H9 (cell line): Measurements from ENCODE around the gene TCAF1. TPM values are rescaled to one million over a fixed set of nuclear protein-coding genes. Genes with fewer than 3 reads are reported as not detected.

Experiments used
- DNase-seq: peaks from one replicate; pipeline ENCODE4 v3.0.0-alpha.2; 2017
- H2AFZ ChIP-seq: one replicate; pipeline ENCODE4 v1.6.1; 2013; ENCODE audit warnings: mild to moderate bottlenecking, low read length, control low read depth, moderate library complexity
- H2AK5ac ChIP-seq: 2 replicates; pipeline ENCODE4 v1.6.1; 2013; ENCODE audit warnings: low read length, control low read depth, mixed read lengths; ENCODE audit not compliant: insufficient read length
- H2BK120ac ChIP-seq: one replicate; pipeline ENCODE4 v1.6.1; 2013; ENCODE audit warnings: low read depth, mild to moderate bottlenecking, low read length, control low read depth, inconsistent platforms; ENCODE audit not compliant: poor library complexity, severe bottlenecking
- H2BK12ac ChIP-seq: 2 replicates; pipeline ENCODE4 v1.6.1; 2013; ENCODE audit warnings: low read length, control low read depth, mixed read lengths, low read depth; ENCODE audit not compliant: insufficient read length
- H2BK15ac ChIP-seq: 2 replicates; pipeline ENCODE4 v1.6.1; 2013; ENCODE audit warnings: low read depth, low read length, control low read depth
- H2BK20ac ChIP-seq: one replicate; pipeline ENCODE4 v1.6.1; 2013; ENCODE audit warnings: low read depth, mild to moderate bottlenecking, low read length, control low read depth, inconsistent platforms; ENCODE audit not compliant: poor library complexity, severe bottlenecking
- H2BK5ac ChIP-seq: 2 replicates; pipeline ENCODE4 v1.6.1; 2013; ENCODE audit warnings: low read length, control low read depth, mixed read lengths; ENCODE audit not compliant: insufficient read length
- H3K14ac ChIP-seq: 2 replicates; pipeline ENCODE4 v1.6.1; 2013; ENCODE audit warnings: low read length, control low read depth; ENCODE audit not compliant: insufficient read depth
- H3K18ac ChIP-seq: 2 replicates; pipeline ENCODE4 v1.6.1; 2013; ENCODE audit warnings: low read depth, mild to moderate bottlenecking, mixed read lengths, low read length, control low read depth; ENCODE audit not compliant: insufficient read length
- H3K23ac ChIP-seq: 2 replicates; pipeline ENCODE4 v1.6.1; 2013; ENCODE audit warnings: low read length, control low read depth, mixed read lengths, low read depth; ENCODE audit not compliant: insufficient read length
- H3K23me2 ChIP-seq: 2 replicates; pipeline ENCODE4 v1.6.1; 2013; ENCODE audit warnings: low read depth, mild to moderate bottlenecking, mixed read lengths, low read length, control low read depth; ENCODE audit not compliant: insufficient read length, poor library complexity, severe bottlenecking
- H3K27ac ChIP-seq: 2 replicates; pipeline ENCODE4 v1.5.1; 2013; ENCODE audit warnings: low read length, control low read depth, mixed read lengths, low read depth; ENCODE audit not compliant: insufficient read length
- H3K27me3 ChIP-seq: 2 replicates; pipeline ENCODE4 v1.6.1; 2013; ENCODE audit warnings: low read length, control low read depth, inconsistent platforms; ENCODE audit not compliant: insufficient read depth
- H3K4ac ChIP-seq: 2 replicates; pipeline ENCODE4 v1.6.1; 2013; ENCODE audit warnings: low read depth, mild to moderate bottlenecking, control low read depth, inconsistent platforms, low read length, moderate library complexity
- H3K4me1 ChIP-seq: 2 replicates; pipeline ENCODE4 v1.6.1; 2013; ENCODE audit warnings: low read length, control low read depth, inconsistent platforms; ENCODE audit not compliant: insufficient read depth
- H3K4me2 ChIP-seq: 2 replicates; pipeline ENCODE4 v1.6.1; 2013; ENCODE audit warnings: low read length, control low read depth, mixed read lengths; ENCODE audit not compliant: insufficient read length, insufficient read depth
- H3K56ac ChIP-seq: 2 replicates; pipeline ENCODE4 v1.6.1; 2013; ENCODE audit warnings: low read depth, mild to moderate bottlenecking, mixed read lengths, low read length, control low read depth; ENCODE audit not compliant: insufficient read length
- H3K79me1 ChIP-seq: 2 replicates; pipeline ENCODE4 v1.6.1; 2013; ENCODE audit warnings: low read depth, mild to moderate bottlenecking, moderate library complexity, low read length, control low read depth, inconsistent platforms; ENCODE audit not compliant: insufficient read depth, poor library complexity, severe bottlenecking
- H3K79me2 ChIP-seq: 2 replicates; pipeline ENCODE4 v1.6.1; 2013; ENCODE audit warnings: low read length, control low read depth, inconsistent platforms; ENCODE audit not compliant: insufficient read depth
- H3K9ac ChIP-seq: 2 replicates; pipeline ENCODE4 v1.6.1; 2013; ENCODE audit warnings: low read length, control low read depth, mixed read lengths; ENCODE audit not compliant: insufficient read length; ENCODE audit errors: extremely low read depth
- H3K9me3 ChIP-seq: one replicate; pipeline ENCODE4 v1.6.1; 2013; ENCODE audit warnings: low read depth, low read length, inconsistent platforms; ENCODE audit not compliant: control insufficient read depth
- H3T11ph ChIP-seq: one replicate; pipeline ENCODE4 v1.6.1; 2013; ENCODE audit warnings: mild to moderate bottlenecking, low read length, control low read depth, inconsistent platforms
- H4K20me1 ChIP-seq: one replicate; pipeline ENCODE4 v1.6.1; 2013; ENCODE audit not compliant: control insufficient read depth, insufficient read length, insufficient read depth
- H4K5ac ChIP-seq: 2 replicates; pipeline ENCODE4 v1.6.1; 2013; ENCODE audit warnings: low read depth, mild to moderate bottlenecking, mixed read lengths, low read length, control low read depth; ENCODE audit not compliant: insufficient read length
- H4K8ac ChIP-seq: replicated peaks from 2 replicates; pipeline ENCODE4 v1.6.1; 2013; ENCODE audit warnings: low read length, control low read depth, mixed read lengths, low read depth; ENCODE audit not compliant: insufficient read length
- H4K91ac ChIP-seq: 2 replicates; pipeline ENCODE4 v1.6.1; 2013; ENCODE audit warnings: low read depth, mild to moderate bottlenecking, moderate library complexity, mixed read lengths, low read length, control low read depth; ENCODE audit not compliant: insufficient read length
- H3K27ac Mint-ChIP-seq, 3 experiments: 2 replicates in 2 of 3; 3 replicates in 1 of 3; pipeline ENCODE4 v1.8.0; 2020 to 2021; ENCODE audit warnings: mixed read lengths in 3 of 3, mild to moderate bottlenecking in 1 of 3, moderate library complexity in 1 of 3
- H3K27me3 Mint-ChIP-seq: 2 replicates; pipeline ENCODE4 v1.8.0; 2021; ENCODE audit warnings: low read depth, mild to moderate bottlenecking, moderate library complexity, mixed read lengths
- H3K36me3 Mint-ChIP-seq, 3 experiments: 2 replicates in 2 of 3; 3 replicates in 1 of 3; pipeline ENCODE4 v1.8.0; 2020 to 2021; ENCODE audit warnings: low read depth in 3 of 3, mixed read lengths in 3 of 3; ENCODE audit not compliant: insufficient read depth in 1 of 3
- H3K4me1 Mint-ChIP-seq, 2 experiments: 2 replicates each; pipeline ENCODE4 v1.8.0; 2020; ENCODE audit warnings: mixed read lengths in 2 of 2
- H3K4me3 Mint-ChIP-seq, 2 experiments: 2 replicates in 1 of 2; 3 replicates in 1 of 2; pipeline ENCODE4 v1.8.0; 2020 to 2021; ENCODE audit warnings: mild to moderate bottlenecking in 2 of 2, mixed read lengths in 2 of 2, moderate library complexity in 1 of 2
- H3K9me3 Mint-ChIP-seq, 2 experiments: 2 replicates in 1 of 2; 3 replicates in 1 of 2; pipeline ENCODE4 v1.8.0; 2020; ENCODE audit warnings: mild to moderate bottlenecking in 2 of 2, mixed read lengths in 2 of 2, moderate library complexity in 1 of 2
- WGBS: extraction: QIAGEN DNeasy Blood & Tissue Kit; methylation state at CpG from one replicate; pipeline ENCODE4 v1.1.7; 2013; ENCODE audit warnings: missing lambda C conversion rate, low lambda C conversion rate, mixed read lengths; ENCODE audit not compliant: insufficient read length; ENCODE audit errors: extremely low coverage; 5-methylcytosine and 5-hydroxymethylcytosine counted together
- total RNA-seq: library from RNA; stranded (reverse); gene quantifications from 2 replicates; pipeline ENCODE4 v1.2.1, GENCODE V29; 2021
- TF ChIP-seq, protein P1 (sequence below): fragments of 200-600 bp; sonication (generic); conservative IDR thresholded peaks from 3 replicates; pipeline ENCODE4 v1.8.0; 2021; ENCODE audit warnings: antibody characterized with exemption, mild to moderate bottlenecking

The TCAF1 gene
- total RNA-seq, 1 experiment from 2014 or later: 46.8 TPM

DNA sequence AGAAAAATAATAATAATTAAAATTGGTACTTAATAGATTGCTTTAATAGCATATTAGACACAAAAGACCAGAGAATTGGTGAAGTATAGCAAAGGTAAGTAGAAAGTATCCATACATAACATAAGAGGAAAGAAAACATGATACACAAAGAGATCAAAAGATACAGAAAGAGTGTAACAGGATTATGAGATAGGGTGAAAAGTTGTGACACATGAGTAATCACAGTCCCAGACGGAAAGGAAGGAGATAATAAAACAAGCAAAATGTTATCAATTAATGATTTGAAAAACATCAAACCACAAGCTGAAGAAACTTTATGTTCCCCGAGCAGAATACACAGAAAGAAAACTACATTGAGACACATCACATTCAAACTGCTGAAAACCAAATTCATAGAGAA, 10.5 kb downstream of the TCAF1 start:
- no peaks in the 10 kb centered on the region for H4K20me1 ChIP-seq
- H3T11ph ChIP-seq: no peak overlapping the region
- Mint-ChIP-seq H3K4me3 (no peak overlapping the region), H3K9me3 (peaks cover 19 to 20% of the 10 kb centered on the region in 2 experiments), H3K27me3 (no peaks in the 10 kb centered on the region), H3K4me1 (peaks cover 5 to 8% of the 10 kb centered on the region in 2 experiments), H3K36me3 (peaks cover 14 to 32% (median 24%) of the 10 kb centered on the region in 3 experiments), H3K27ac (no peak overlapping the region)
- no peak overlapping the region for H2AK5ac ChIP-seq
- no peak overlapping the region for H4K5ac ChIP-seq
- no peaks in the 10 kb centered on the region for H3K23me2 ChIP-seq
- no peak overlapping the region for H3K9ac ChIP-seq
- no peak overlapping the region for H4K8ac ChIP-seq
- WGBS: no CpG with 5 or more reads among the region's 2 CpGs
- no peaks in the 10 kb centered on the region for H3K79me1 ChIP-seq
- no peak overlapping the region for H3K4ac ChIP-seq
- no peak overlapping the region for H2AFZ ChIP-seq
- H3K4me2 ChIP-seq: no peak overlapping the region
- no peak for DNase-seq
- H3K18ac ChIP-seq: no peak overlapping the region
- H2BK5ac ChIP-seq: no peak overlapping the region
- H3K9me3 ChIP-seq: no peaks in the 10 kb centered on the region
- no peak overlapping the region for H3K56ac ChIP-seq
- H3K23ac ChIP-seq: no peak overlapping the region
- TF ChIP-seq, protein P1, sequence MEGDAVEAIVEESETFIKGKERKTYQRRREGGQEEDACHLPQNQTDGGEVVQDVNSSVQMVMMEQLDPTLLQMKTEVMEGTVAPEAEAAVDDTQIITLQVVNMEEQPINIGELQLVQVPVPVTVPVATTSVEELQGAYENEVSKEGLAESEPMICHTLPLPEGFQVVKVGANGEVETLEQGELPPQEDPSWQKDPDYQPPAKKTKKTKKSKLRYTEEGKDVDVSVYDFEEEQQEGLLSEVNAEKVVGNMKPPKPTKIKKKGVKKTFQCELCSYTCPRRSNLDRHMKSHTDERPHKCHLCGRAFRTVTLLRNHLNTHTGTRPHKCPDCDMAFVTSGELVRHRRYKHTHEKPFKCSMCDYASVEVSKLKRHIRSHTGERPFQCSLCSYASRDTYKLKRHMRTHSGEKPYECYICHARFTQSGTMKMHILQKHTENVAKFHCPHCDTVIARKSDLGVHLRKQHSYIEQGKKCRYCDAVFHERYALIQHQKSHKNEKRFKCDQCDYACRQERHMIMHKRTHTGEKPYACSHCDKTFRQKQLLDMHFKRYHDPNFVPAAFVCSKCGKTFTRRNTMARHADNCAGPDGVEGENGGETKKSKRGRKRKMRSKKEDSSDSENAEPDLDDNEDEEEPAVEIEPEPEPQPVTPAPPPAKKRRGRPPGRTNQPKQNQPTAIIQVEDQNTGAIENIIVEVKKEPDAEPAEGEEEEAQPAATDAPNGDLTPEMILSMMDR: no peak
- H3K27me3 ChIP-seq: no peaks in the 10 kb centered on the region
- H4K91ac ChIP-seq: no peak overlapping the region
- no peak overlapping the region for H2BK120ac ChIP-seq
- H3K4me1 ChIP-seq: no peaks in the 10 kb centered on the region
- no peak overlapping the region for H2BK15ac ChIP-seq
- no peak overlapping the region for H3K14ac ChIP-seq
- no peak overlapping the region for H2BK12ac ChIP-seq
- H2BK20ac ChIP-seq: no peak overlapping the region
- no peak overlapping the region for H3K27ac ChIP-seq
- H3K79me2 ChIP-seq: no peaks in the 10 kb centered on the region; the same call in 1 of the 2 replicates
